ENCODE data around the gene GTF3A.

GRCh38 chr13:27393101-27393500, 31.3 kb upstream of the GTF3A start:
- no peak for TF ChIP-seq CTCF (IDR thresholded peaks at IDR 0.05; ENCODE audit: low read length)
- no peak for TF ChIP-seq EZH2phosphoT487 (IDR thresholded peaks at IDR 0.05; ENCODE audit: low read length)
- no peak for TF ChIP-seq EZH2 (optimal IDR thresholded peaks at IDR 0.05; ENCODE audit: low read depth, low read length)
